SU-DHL-6 (cell line): ENCODE results near the gene HLA-DPA1.

Source experiments
- H2AFZ ChIP-seq: fragments of 200-600 bp; sonication (generic); 2 replicates; pipeline ENCODE4 v1.6.1; 2014; ENCODE audit warnings: low read depth, mild to moderate bottlenecking, moderate library complexity, mixed read lengths, antibody characterized with exemption, low read length; ENCODE audit not compliant: severe bottlenecking
- H3F3A ChIP-seq: fragments of 200-600 bp; shearing (Covaris generic); 2 replicates; pipeline ENCODE4 v1.6.0; 2016; ENCODE audit warnings: antibody characterized with exemption, mild to moderate bottlenecking; ENCODE audit not compliant: insufficient read depth
- H3K27ac ChIP-seq: fragments of 200-600 bp; sonication (generic); 2 replicates; pipeline ENCODE4 v1.5.1; 2016; ENCODE audit warnings: low read depth, mild to moderate bottlenecking, low read length, moderate library complexity, mixed read lengths
- H3K27me3 ChIP-seq: fragments of 200-600 bp; sonication (generic), shearing (Covaris generic); 2 replicates; pipeline ENCODE4 v1.6.0; 2014; ENCODE audit warnings: mild to moderate bottlenecking, low read length
- H3K36me3 ChIP-seq: fragments of 200-600 bp; sonication (generic); 2 replicates; pipeline ENCODE4 v1.6.1; 2014; ENCODE audit warnings: mild to moderate bottlenecking, low read length, mixed read lengths
- H3K4me2 ChIP-seq: fragments of 300-600, 200-600 bp; shearing (Covaris generic), sonication (generic); 2 replicates; pipeline ENCODE4 v1.6.0; 2014; ENCODE audit warnings: low read length, low read depth, mild to moderate bottlenecking; ENCODE audit not compliant: poor library complexity, severe bottlenecking
- H3K4me3 ChIP-seq: fragments of 200-600 bp; sonication (generic); 2 replicates; pipeline ENCODE4 v1.5.1; 2014; ENCODE audit warnings: antibody characterized with exemption, low read length, mild to moderate bottlenecking, mixed read lengths; ENCODE audit not compliant: insufficient read depth, poor library complexity, severe bottlenecking
- H3K79me2 ChIP-seq: fragments of 200-600 bp; sonication (generic); 2 replicates; pipeline ENCODE4 v1.6.1; 2014; ENCODE audit warnings: mild to moderate bottlenecking, low read length, moderate library complexity; ENCODE audit not compliant: insufficient read depth
- H3K9ac ChIP-seq: fragments of 200-600 bp; sonication (generic); 2 replicates; pipeline ENCODE4 v1.7.0; 2014; ENCODE audit warnings: mild to moderate bottlenecking, low read length
- H3K9me2 ChIP-seq: fragments of 200-600 bp; sonication (generic); replicated peaks from 2 replicates; pipeline ENCODE4 v1.6.1; 2014; ENCODE audit warnings: low read length; ENCODE audit not compliant: insufficient read depth
- H3K9me3 ChIP-seq: fragments of 200-600 bp; sonication (generic); 2 replicates; pipeline ENCODE4 v1.6.1; 2014; ENCODE audit warnings: low read length, mixed read lengths; ENCODE audit not compliant: insufficient read depth
- H4K20me1 ChIP-seq: fragments of 200-600 bp; sonication (generic); 2 replicates; pipeline ENCODE4 v1.6.1; 2014; ENCODE audit warnings: low read depth, mild to moderate bottlenecking, antibody characterized with exemption, low read length, moderate library complexity, mixed read lengths
- CTCF ChIP-seq: fragments of 200-600 bp; sonication (generic); IDR thresholded peaks from one replicate; pipeline ENCODE4 v1.5.1; 2017; ENCODE audit warnings: antibody characterized with exemption, mild to moderate bottlenecking, low read length, moderate library complexity; ENCODE audit not compliant: insufficient read depth, poor library complexity, severe bottlenecking
- EZH2phosphoT487 ChIP-seq: fragments of 200-600 bp; sonication (generic), shearing (Covaris generic); conservative IDR thresholded peaks from 2 replicates; pipeline ENCODE4 v1.6.1; 2018; ENCODE audit warnings: mild to moderate bottlenecking, antibody characterized with exemption, low read length, moderate library complexity, mixed read lengths

Gene HLA-DPA1

GRCh38 chr6:33095681-33096080 lies 22.2 kb upstream of the HLA-DPA1 start:
- Histone ChIP-seq H2AFZ (no peak overlapping the region), H3K36me3 (no peaks in the 10 kb centered on the region), H3K4me2 (no peak overlapping the region), H3K27me3 (no peaks in the 10 kb centered on the region), H4K20me1 (no peaks in the 10 kb centered on the region), H3K9me3 (peaks cover 13% of the 10 kb centered on the region; the same call in 1 of the 2 replicates), H3K27ac (no peak overlapping the region), H3F3A (no peaks in the 10 kb centered on the region), H3K9ac (no peak overlapping the region), H3K4me3 (no peak overlapping the region), H3K9me2 (no peaks in the 10 kb centered on the region), H3K79me2 (no peaks in the 10 kb centered on the region)
- TF ChIP-seq CTCF (no peak), EZH2phosphoT487 (no peak)

GRCh38 chr6:33093855-33094254 lies 20.4 kb upstream of the HLA-DPA1 start:
- no peaks in the 10 kb centered on the region for H3K36me3 ChIP-seq
- no peaks in the 10 kb centered on the region for H3K27me3 ChIP-seq
- H3K4me3 ChIP-seq, result no peak overlapping the region
- peaks cover under 1% of the 10 kb centered on the region; the same call in 1 of the 2 replicates for H3K9me3 ChIP-seq
- H3K79me2 ChIP-seq, result no peaks in the 10 kb centered on the region
- TF ChIP-seq CTCF, result no peak
- TF ChIP-seq EZH2phosphoT487, result no peak
- no peak overlapping the region for H3K27ac ChIP-seq
- no peaks in the 10 kb centered on the region for H4K20me1 ChIP-seq
- H3K4me2 ChIP-seq, result no peak overlapping the region
- no peaks in the 10 kb centered on the region for H3F3A ChIP-seq
- H2AFZ ChIP-seq, result no peak overlapping the region
- H3K9me2 ChIP-seq, result no peaks in the 10 kb centered on the region
- H3K9ac ChIP-seq, result no peak overlapping the region

- no peaks in the 10 kb centered on the region for H3K79me2 ChIP-seq
- H3K4me3 ChIP-seq, result no peak overlapping the region
- H3K9ac ChIP-seq, result no peak overlapping the region
- no peaks in the 10 kb centered on the region for H4K20me1 ChIP-seq
- H3K9me2 ChIP-seq, result no peaks in the 10 kb centered on the region
- H3F3A ChIP-seq, result no peaks in the 10 kb centered on the region
- H3K36me3 ChIP-seq, result 0 out of 2 replicates have a peak, but pooled peaks cover 7% of the 10 kb centered on the region
- H3K4me2 ChIP-seq, result no peak overlapping the region
- no peaks in the 10 kb centered on the region for H3K9me3 ChIP-seq
- H3K27ac ChIP-seq, result no peak overlapping the region
- H3K27me3 ChIP-seq, result no peaks in the 10 kb centered on the region
- TF ChIP-seq EZH2phosphoT487, result no peak
- no peak for TF ChIP-seq CTCF
- no peak overlapping the region for H2AFZ ChIP-seq
Measured at GRCh38 chr6:33092385-33092784, 18.9 kb upstream of the HLA-DPA1 start.
